Measurements from ENCODE around the gene SUPT6H. TPM values are rescaled to one million over a fixed set of nuclear protein-coding genes. Genes with fewer than 3 reads are reported as not detected.

The SUPT6H gene
- total RNA-seq, 1 experiment from 2014 or later = 61.3 TPM

DNA sequence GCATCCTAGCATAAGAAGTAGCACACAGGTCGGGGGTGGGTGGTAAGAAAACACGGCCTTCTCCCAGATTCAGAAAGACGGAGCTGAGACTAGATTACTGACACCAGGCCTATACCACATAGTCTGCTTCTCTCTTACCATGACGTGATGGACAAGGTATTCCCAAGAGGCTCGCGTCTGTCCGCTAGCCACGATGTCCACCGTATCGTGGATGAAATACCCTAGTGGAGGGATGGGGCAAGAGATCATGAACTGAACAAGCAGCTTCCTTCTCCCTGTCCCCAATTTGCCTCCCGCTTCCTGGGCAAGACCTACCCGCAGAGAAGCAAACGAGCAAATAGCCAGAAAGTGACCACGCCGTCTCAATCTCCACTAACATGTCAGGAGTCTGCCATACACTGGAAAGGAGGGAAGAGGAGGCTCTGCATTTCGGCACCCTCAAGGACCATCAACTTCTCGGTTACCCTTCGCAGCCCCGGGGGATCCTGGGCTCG lies 63.2 kb downstream of the SUPT6H start (continued):
- TF ChIP-seq ZNF671 (CRISPR knock-in tag; IDR thresholded peaks at IDR 0.05) = peak; percentile 20; the same call in 1 of the 2 replicates
- TF ChIP-seq, protein P1, sequence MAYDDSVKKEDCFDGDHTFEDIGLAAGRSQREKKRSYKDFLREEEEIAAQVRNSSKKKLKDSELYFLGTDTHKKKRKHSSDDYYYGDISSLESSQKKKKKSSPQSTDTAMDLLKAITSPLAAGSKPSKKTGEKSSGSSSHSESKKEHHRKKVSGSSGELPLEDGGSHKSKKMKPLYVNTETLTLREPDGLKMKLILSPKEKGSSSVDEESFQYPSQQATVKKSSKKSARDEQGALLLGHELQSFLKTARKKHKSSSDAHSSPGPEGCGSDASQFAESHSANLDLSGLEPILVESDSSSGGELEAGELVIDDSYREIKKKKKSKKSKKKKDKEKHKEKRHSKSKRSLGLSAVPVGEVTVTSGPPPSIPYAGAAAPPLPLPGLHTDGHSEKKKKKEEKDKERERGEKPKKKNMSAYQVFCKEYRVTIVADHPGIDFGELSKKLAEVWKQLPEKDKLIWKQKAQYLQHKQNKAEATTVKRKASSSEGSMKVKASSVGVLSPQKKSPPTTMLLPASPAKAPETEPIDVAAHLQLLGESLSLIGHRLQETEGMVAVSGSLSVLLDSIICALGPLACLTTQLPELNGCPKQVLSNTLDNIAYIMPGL (CRISPR knock-in tag; IDR thresholded peaks at IDR 0.05) = no peak
- TF ChIP-seq PRRX2 (CRISPR knock-in tag; IDR thresholded peaks at IDR 0.05) = peak; percentile 47; the same call in 1 of the 2 replicates
- TF ChIP-seq, protein P2, sequence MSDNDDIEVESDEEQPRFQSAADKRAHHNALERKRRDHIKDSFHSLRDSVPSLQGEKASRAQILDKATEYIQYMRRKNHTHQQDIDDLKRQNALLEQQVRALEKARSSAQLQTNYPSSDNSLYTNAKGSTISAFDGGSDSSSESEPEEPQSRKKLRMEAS (CRISPR knock-in tag; IDR thresholded peaks at IDR 0.05) = no peak
- no peak for TF ChIP-seq ZNF121 (CRISPR knock-in tag; IDR thresholded peaks at IDR 0.05)
- no peak for TF ChIP-seq ZNF232 (CRISPR knock-in tag; IDR thresholded peaks at IDR 0.05)
- TF ChIP-seq, protein P3, sequence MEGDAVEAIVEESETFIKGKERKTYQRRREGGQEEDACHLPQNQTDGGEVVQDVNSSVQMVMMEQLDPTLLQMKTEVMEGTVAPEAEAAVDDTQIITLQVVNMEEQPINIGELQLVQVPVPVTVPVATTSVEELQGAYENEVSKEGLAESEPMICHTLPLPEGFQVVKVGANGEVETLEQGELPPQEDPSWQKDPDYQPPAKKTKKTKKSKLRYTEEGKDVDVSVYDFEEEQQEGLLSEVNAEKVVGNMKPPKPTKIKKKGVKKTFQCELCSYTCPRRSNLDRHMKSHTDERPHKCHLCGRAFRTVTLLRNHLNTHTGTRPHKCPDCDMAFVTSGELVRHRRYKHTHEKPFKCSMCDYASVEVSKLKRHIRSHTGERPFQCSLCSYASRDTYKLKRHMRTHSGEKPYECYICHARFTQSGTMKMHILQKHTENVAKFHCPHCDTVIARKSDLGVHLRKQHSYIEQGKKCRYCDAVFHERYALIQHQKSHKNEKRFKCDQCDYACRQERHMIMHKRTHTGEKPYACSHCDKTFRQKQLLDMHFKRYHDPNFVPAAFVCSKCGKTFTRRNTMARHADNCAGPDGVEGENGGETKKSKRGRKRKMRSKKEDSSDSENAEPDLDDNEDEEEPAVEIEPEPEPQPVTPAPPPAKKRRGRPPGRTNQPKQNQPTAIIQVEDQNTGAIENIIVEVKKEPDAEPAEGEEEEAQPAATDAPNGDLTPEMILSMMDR (IDR thresholded peaks at IDR 0.05) = no peak
- TF ChIP-seq, protein P4, sequence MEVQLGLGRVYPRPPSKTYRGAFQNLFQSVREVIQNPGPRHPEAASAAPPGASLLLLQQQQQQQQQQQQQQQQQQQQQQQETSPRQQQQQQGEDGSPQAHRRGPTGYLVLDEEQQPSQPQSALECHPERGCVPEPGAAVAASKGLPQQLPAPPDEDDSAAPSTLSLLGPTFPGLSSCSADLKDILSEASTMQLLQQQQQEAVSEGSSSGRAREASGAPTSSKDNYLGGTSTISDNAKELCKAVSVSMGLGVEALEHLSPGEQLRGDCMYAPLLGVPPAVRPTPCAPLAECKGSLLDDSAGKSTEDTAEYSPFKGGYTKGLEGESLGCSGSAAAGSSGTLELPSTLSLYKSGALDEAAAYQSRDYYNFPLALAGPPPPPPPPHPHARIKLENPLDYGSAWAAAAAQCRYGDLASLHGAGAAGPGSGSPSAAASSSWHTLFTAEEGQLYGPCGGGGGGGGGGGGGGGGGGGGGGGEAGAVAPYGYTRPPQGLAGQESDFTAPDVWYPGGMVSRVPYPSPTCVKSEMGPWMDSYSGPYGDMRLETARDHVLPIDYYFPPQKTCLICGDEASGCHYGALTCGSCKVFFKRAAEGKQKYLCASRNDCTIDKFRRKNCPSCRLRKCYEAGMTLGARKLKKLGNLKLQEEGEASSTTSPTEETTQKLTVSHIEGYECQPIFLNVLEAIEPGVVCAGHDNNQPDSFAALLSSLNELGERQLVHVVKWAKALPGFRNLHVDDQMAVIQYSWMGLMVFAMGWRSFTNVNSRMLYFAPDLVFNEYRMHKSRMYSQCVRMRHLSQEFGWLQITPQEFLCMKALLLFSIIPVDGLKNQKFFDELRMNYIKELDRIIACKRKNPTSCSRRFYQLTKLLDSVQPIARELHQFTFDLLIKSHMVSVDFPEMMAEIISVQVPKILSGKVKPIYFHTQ (CRISPR knock-in tag; IDR thresholded peaks at IDR 0.05) = peak; percentile 56; the same call in 1 of the 2 replicates
- TF ChIP-seq, protein P5, sequence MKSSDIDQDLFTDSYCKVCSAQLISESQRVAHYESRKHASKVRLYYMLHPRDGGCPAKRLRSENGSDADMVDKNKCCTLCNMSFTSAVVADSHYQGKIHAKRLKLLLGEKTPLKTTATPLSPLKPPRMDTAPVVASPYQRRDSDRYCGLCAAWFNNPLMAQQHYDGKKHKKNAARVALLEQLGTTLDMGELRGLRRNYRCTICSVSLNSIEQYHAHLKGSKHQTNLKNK (CRISPR knock-in tag; IDR thresholded peaks at IDR 0.05) = 0 out of 2 replicates have a peak, but pooled peaks have one; percentile 19
- TF ChIP-seq NFATC4 (CRISPR knock-in tag; IDR thresholded peaks at IDR 0.05) = peak; percentile 55; the same call in 1 of the 2 replicates
- TF ChIP-seq GRHL2 (CRISPR knock-in tag; IDR thresholded peaks at IDR 0.05; ENCODE audit: insufficient replicate concordance, severe bottlenecking) = no peak
- TF ChIP-seq, protein P6, sequence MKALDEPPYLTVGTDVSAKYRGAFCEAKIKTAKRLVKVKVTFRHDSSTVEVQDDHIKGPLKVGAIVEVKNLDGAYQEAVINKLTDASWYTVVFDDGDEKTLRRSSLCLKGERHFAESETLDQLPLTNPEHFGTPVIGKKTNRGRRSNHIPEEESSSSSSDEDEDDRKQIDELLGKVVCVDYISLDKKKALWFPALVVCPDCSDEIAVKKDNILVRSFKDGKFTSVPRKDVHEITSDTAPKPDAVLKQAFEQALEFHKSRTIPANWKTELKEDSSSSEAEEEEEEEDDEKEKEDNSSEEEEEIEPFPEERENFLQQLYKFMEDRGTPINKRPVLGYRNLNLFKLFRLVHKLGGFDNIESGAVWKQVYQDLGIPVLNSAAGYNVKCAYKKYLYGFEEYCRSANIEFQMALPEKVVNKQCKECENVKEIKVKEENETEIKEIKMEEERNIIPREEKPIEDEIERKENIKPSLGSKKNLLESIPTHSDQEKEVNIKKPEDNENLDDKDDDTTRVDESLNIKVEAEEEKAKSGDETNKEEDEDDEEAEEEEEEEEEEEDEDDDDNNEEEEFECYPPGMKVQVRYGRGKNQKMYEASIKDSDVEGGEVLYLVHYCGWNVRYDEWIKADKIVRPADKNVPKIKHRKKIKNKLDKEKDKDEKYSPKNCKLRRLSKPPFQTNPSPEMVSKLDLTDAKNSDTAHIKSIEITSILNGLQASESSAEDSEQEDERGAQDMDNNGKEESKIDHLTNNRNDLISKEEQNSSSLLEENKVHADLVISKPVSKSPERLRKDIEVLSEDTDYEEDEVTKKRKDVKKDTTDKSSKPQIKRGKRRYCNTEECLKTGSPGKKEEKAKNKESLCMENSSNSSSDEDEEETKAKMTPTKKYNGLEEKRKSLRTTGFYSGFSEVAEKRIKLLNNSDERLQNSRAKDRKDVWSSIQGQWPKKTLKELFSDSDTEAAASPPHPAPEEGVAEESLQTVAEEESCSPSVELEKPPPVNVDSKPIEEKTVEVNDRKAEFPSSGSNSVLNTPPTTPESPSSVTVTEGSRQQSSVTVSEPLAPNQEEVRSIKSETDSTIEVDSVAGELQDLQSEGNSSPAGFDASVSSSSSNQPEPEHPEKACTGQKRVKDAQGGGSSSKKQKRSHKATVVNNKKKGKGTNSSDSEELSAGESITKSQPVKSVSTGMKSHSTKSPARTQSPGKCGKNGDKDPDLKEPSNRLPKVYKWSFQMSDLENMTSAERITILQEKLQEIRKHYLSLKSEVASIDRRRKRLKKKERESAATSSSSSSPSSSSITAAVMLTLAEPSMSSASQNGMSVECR (CRISPR knock-in tag; IDR thresholded peaks at IDR 0.05; ENCODE audit: borderline replicate concordance) = 0 out of 2 replicates have a peak, but pooled peaks have one; percentile 14
- TF ChIP-seq, protein P7, sequence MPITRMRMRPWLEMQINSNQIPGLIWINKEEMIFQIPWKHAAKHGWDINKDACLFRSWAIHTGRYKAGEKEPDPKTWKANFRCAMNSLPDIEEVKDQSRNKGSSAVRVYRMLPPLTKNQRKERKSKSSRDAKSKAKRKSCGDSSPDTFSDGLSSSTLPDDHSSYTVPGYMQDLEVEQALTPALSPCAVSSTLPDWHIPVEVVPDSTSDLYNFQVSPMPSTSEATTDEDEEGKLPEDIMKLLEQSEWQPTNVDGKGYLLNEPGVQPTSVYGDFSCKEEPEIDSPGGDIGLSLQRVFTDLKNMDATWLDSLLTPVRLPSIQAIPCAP (CRISPR knock-in tag; IDR thresholded peaks at IDR 0.05) = 0 out of 2 replicates have a peak, but pooled peaks have one; percentile 55
- TF ChIP-seq CREB1 (CRISPR knock-in tag; IDR thresholded peaks at IDR 0.05) = no peak; the same call in 1 of the 2 replicates
- TF ChIP-seq SMAD3 (CRISPR knock-in tag; IDR thresholded peaks at IDR 0.05; ENCODE audit: borderline replicate concordance) = no peak
- no peak for TF ChIP-seq IRF2 (CRISPR knock-in tag; IDR thresholded peaks at IDR 0.05; ENCODE audit: borderline replicate concordance, low read depth)
- TF ChIP-seq ELF4 (CRISPR knock-in tag; IDR thresholded peaks at IDR 0.05; ENCODE audit: low read depth) = no peak
- TF ChIP-seq, protein P8, sequence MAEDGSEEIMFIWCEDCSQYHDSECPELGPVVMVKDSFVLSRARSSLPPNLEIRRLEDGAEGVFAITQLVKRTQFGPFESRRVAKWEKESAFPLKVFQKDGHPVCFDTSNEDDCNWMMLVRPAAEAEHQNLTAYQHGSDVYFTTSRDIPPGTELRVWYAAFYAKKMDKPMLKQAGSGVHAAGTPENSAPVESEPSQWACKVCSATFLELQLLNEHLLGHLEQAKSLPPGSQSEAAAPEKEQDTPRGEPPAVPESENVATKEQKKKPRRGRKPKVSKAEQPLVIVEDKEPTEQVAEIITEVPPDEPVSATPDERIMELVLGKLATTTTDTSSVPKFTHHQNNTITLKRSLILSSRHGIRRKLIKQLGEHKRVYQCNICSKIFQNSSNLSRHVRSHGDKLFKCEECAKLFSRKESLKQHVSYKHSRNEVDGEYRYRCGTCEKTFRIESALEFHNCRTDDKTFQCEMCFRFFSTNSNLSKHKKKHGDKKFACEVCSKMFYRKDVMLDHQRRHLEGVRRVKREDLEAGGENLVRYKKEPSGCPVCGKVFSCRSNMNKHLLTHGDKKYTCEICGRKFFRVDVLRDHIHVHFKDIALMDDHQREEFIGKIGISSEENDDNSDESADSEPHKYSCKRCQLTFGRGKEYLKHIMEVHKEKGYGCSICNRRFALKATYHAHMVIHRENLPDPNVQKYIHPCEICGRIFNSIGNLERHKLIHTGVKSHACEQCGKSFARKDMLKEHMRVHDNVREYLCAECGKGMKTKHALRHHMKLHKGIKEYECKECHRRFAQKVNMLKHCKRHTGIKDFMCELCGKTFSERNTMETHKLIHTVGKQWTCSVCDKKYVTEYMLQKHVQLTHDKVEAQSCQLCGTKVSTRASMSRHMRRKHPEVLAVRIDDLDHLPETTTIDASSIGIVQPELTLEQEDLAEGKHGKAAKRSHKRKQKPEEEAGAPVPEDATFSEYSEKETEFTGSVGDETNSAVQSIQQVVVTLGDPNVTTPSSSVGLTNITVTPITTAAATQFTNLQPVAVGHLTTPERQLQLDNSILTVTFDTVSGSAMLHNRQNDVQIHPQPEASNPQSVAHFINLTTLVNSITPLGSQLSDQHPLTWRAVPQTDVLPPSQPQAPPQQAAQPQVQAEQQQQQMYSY (CRISPR knock-in tag; IDR thresholded peaks at IDR 0.05) = peak; percentile 43; the same call in 1 of the 2 replicates
- TF ChIP-seq, protein P9, sequence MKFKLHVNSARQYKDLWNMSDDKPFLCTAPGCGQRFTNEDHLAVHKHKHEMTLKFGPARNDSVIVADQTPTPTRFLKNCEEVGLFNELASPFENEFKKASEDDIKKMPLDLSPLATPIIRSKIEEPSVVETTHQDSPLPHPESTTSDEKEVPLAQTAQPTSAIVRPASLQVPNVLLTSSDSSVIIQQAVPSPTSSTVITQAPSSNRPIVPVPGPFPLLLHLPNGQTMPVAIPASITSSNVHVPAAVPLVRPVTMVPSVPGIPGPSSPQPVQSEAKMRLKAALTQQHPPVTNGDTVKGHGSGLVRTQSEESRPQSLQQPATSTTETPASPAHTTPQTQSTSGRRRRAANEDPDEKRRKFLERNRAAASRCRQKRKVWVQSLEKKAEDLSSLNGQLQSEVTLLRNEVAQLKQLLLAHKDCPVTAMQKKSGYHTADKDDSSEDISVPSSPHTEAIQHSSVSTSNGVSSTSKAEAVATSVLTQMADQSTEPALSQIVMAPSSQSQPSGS (CRISPR knock-in tag; IDR thresholded peaks at IDR 0.05; ENCODE audit: borderline replicate concordance, low read depth) = no peak
- no peak for TF ChIP-seq OVOL2 (CRISPR knock-in tag; IDR thresholded peaks at IDR 0.05; ENCODE audit: borderline replicate concordance)
- TF ChIP-seq ZNF317 (CRISPR knock-in tag; IDR thresholded peaks at IDR 0.05; ENCODE audit: borderline replicate concordance, low read depth) = no peak
